ENCODE data around the gene ZNF701.
"Not testable (repeated sequence)": the region's sequence is repeated elsewhere in the genome, so short reads cannot be mapped to it uniquely, and the experiment has no call there.

Gene ZNF701

GRCh38 chr19:52626915-52627314 lies 56.8 kb downstream of the ZNF701 start:
- no peak for DNase-seq (ENCODE audit: low read depth)
- TF ChIP-seq CTCF (IDR thresholded peaks at IDR 0.05; ENCODE audit: low read length, missing control alignments), result no peak
- no peak overlapping the region for H3K4me3 ChIP-seq (replicated peaks; ENCODE audit: low read depth, low read length)

GRCh38 chr19:52627441-52627840 lies 57.4 kb downstream of the ZNF701 start:
- DNase-seq (ENCODE audit: low read depth); H3K4me3 ChIP-seq (replicated peaks; ENCODE audit: low read depth, low read length): not testable (repeated sequence)

- H3K4me3 ChIP-seq (replicated peaks; ENCODE audit: low read depth, low read length), result no peak overlapping the region
- TF ChIP-seq CTCF (IDR thresholded peaks at IDR 0.05; ENCODE audit: low read length, missing control alignments), result no peak
- no peak for DNase-seq (ENCODE audit: low read depth)
Observed at GRCh38 chr19:52635786-52636570, 65.9 kb downstream of the ZNF701 start.

Measured in fibroblast of pulmonary artery (primary cell).